HepG2 (cell line): ENCODE data around the gene NOXA1. TPM values are rescaled to one million over a fixed set of nuclear protein-coding genes. Genes with fewer than 3 reads are reported as not detected.

Experiments used
- ATF5 ChIP-seq: sonication (generic); formaldehyde crosslinking; IDR thresholded peaks from 2 replicates; pipeline ENCODE4 v1.4.0; 2020; ENCODE audit warnings: mild to moderate bottlenecking, low read depth, missing genetic modification reagents
- BRF2 ChIP-seq: sonication (generic); formaldehyde crosslinking; IDR thresholded peaks from 2 replicates; pipeline ENCODE4 v1.8.1; 2022; ENCODE audit warnings: mild to moderate bottlenecking, missing genetic modification reagents
- CAMTA2 ChIP-seq: sonication (generic); formaldehyde crosslinking; IDR thresholded peaks from 2 replicates; pipeline ENCODE4 v1.4.0; 2020; ENCODE audit warnings: mild to moderate bottlenecking, missing genetic modification reagents, borderline replicate concordance
- CBX1 ChIP-seq: IDR thresholded peaks from one replicate; pipeline ENCODE4 v1.6.1; 2016; ENCODE audit warnings: antibody characterized with exemption, low read depth
- CBX2 ChIP-seq, 2 experiments: fragments of 200-600 bp in 1 of 2; sonication (generic); formaldehyde crosslinking in 1 of 2; IDR thresholded peaks; 2 replicates each; pipeline versions ENCODE4 v1.7.0 to v1.8.1; 2018 to 2022; ENCODE audit warnings: low read depth in 2 of 2, low read length in 1 of 2, mild to moderate bottlenecking in 1 of 2, missing genetic modification reagents in 1 of 2
- DPF2 ChIP-seq: sonication (generic); formaldehyde crosslinking; IDR thresholded peaks from 2 replicates; pipeline ENCODE4 v1.4.0; 2020; ENCODE audit warnings: mild to moderate bottlenecking, low read depth, missing genetic modification reagents, borderline replicate concordance
- HBP1 ChIP-seq: IDR thresholded peaks from 2 replicates; pipeline ENCODE4 v1.6.1; 2016; ENCODE audit warnings: low read depth, control low read depth
- HDAC1 ChIP-seq: sonication (generic); formaldehyde crosslinking; IDR thresholded peaks from 2 replicates; pipeline ENCODE4 v1.5.1; 2020; ENCODE audit warnings: mild to moderate bottlenecking, missing genetic modification reagents
- HNRNPL ChIP-seq: fragments of 200-400 bp; formaldehyde crosslinking; IDR thresholded peaks from 2 replicates; pipeline ENCODE4 v1.6.1; 2017; ENCODE audit warnings: mild to moderate bottlenecking, low read depth, low read length
- KAT8 ChIP-seq: IDR thresholded peaks from 2 replicates; pipeline ENCODE4 v1.6.1; 2016; ENCODE audit warnings: missing genetic modification reagents, missing compliant biosample characterization
- LCORL ChIP-seq, 2 experiments: fragments of 450-650 bp in 1 of 2; sonication (generic) in 1 of 2; formaldehyde crosslinking in 1 of 2; IDR thresholded peaks; 2 replicates each; pipeline versions ENCODE4 v1.5.0 to v1.6.1; 2017 to 2020; ENCODE audit warnings: antibody characterized with exemption in 1 of 2, missing genetic modification reagents in 1 of 2
- MEF2D ChIP-seq: sonication (generic); formaldehyde crosslinking; IDR thresholded peaks from 2 replicates; pipeline ENCODE4 v1.5.1; 2020; ENCODE audit warnings: mild to moderate bottlenecking, missing genetic modification reagents
- MYC ChIP-seq: sonication (generic); formaldehyde crosslinking; IDR thresholded peaks from 2 replicates; pipeline ENCODE4 v1.9.0; 2021; ENCODE audit warnings: missing genetic modification reagents, borderline replicate concordance
- PHF20 ChIP-seq: sonication (generic); formaldehyde crosslinking; IDR thresholded peaks from 2 replicates; pipeline ENCODE4 v1.5.0; 2020; ENCODE audit warnings: mild to moderate bottlenecking, missing genetic modification reagents
- PRDM10 ChIP-seq: sonication (generic); formaldehyde crosslinking; IDR thresholded peaks from 2 replicates; pipeline ENCODE4 v1.4.0; 2020; ENCODE audit warnings: low read depth, missing genetic modification reagents
- XRCC5 ChIP-seq: fragments of 200-400 bp; formaldehyde crosslinking; optimal IDR thresholded peaks from 2 replicates; pipeline ENCODE3; 2017; ENCODE audit warnings: mild to moderate bottlenecking, low read length
- ZBTB7A ChIP-seq: sonication (generic); formaldehyde crosslinking; IDR thresholded peaks from 2 replicates; pipeline ENCODE4 v1.8.0; 2022; ENCODE audit warnings: mild to moderate bottlenecking, missing genetic modification reagents
- ZNF264 ChIP-seq: sonication (generic); formaldehyde crosslinking; IDR thresholded peaks from 2 replicates; pipeline ENCODE4 v1.4.0; 2020; ENCODE audit warnings: missing genetic modification reagents
- ZNF430 ChIP-seq: sonication (generic); formaldehyde crosslinking; IDR thresholded peaks from 2 replicates; pipeline ENCODE4 v1.9.0; 2021; ENCODE audit warnings: mild to moderate bottlenecking, missing genetic modification reagents
- ZNF720 ChIP-seq: sonication (generic); formaldehyde crosslinking; IDR thresholded peaks from 2 replicates; pipeline ENCODE4 v1.4.0; 2020; ENCODE audit warnings: missing genetic modification reagents
- ZNF766 ChIP-seq: sonication (generic); formaldehyde crosslinking; IDR thresholded peaks from 2 replicates; pipeline ENCODE4 v1.5.0; 2020; ENCODE audit warnings: missing genetic modification reagents, borderline replicate concordance
- polyA plus RNA-seq, 8 experiments: library from polyadenylated mRNA; depleted of rRNA in 3 of 8; stranded (reverse) in 7 of 8; unstranded in 1 of 8; fragments of >200 nt; fragmentation: Illumina TruSeq in 4 of 8; extraction: Trizol in 4 of 8; gene quantifications; 2 replicates each; pipeline versions ENCODE4 v1.2.1 to v1.2.3, GENCODE V29; 2011 to 2016; ENCODE audit warnings: low read depth in 4 of 8, missing spikeins in 1 of 8, mixed read lengths in 1 of 8; ENCODE audit not compliant: insufficient read depth in 1 of 8
- total RNA-seq, 5 experiments: library from RNA; depleted of rRNA; stranded (reverse); fragments of >200 nt; fragmentation: Illumina TruSeq; extraction: Trizol; gene quantifications; 2 replicates each; pipeline ENCODE4 v1.2.3, GENCODE V29; 2016; ENCODE audit warnings: low read depth in 1 of 5

Gene NOXA1
- total and polyA plus RNA-seq, 2 of the 13 experiments (the other 11 are each of a cell fraction or from before 2014, with no cell fraction given), result 0.78 to 1.2 TPM

GRCh38 chr9:137462986-137463930 lies 40.1 kb downstream of the NOXA1 start (continued):
- TF ChIP-seq CAMTA2, result peak; percentile 75; the same call in 1 of the 2 replicates
- TF ChIP-seq HBP1 (CRISPR knock-in tag), result 0 out of 2 replicates have a peak, but pooled peaks have one; percentile 61
- 0 out of 2 replicates have a peak, but pooled peaks have one; percentile 62 for TF ChIP-seq ATF5 (CRISPR knock-in tag)
- peak; percentile 92 for TF ChIP-seq HDAC1 (CRISPR knock-in tag)
- no peak for TF ChIP-seq CBX2 (IDR thresholded peaks at IDR 0.05; ENCODE audit: low read depth, low read length)
- TF ChIP-seq CBX2 (CRISPR knock-in tag; IDR thresholded peaks at IDR 0.05; ENCODE audit: low read depth), result 0 out of 2 replicates have a peak, but pooled peaks have one; percentile 18
- TF ChIP-seq ZBTB7A, result peak; percentile 88; the same call in 1 of the 2 replicates
- TF ChIP-seq ZNF264 (CRISPR knock-in tag), result peak; percentile 75; the same call in 1 of the 2 replicates
- peak; percentile 69; the same call in 1 of the 2 replicates for TF ChIP-seq MEF2D
- peak; percentile 89 for TF ChIP-seq HNRNPL
- peak; percentile 69; the same call in 1 of the 2 replicates for TF ChIP-seq MYC (CRISPR knock-in tag)
- TF ChIP-seq DPF2, result peak; percentile 65; the same call in 1 of the 2 replicates
- TF ChIP-seq CBX1, result peak; percentile 44
- TF ChIP-seq LCORL (IDR thresholded peaks at IDR 0.05), result no peak
- TF ChIP-seq LCORL (CRISPR knock-in tag; IDR thresholded peaks at IDR 0.05), result peak; percentile 90
- TF ChIP-seq KAT8 (CRISPR knock-in tag), result peak; percentile 44; the same call in 1 of the 2 replicates
- TF ChIP-seq ZNF766 (CRISPR knock-in tag), result no peak; the same call in 1 of the 2 replicates
- peak; percentile 25 for TF ChIP-seq XRCC5
- no peak for TF ChIP-seq ZNF720 (CRISPR knock-in tag)
- TF ChIP-seq BRF2 (CRISPR knock-in tag), result no peak
- TF ChIP-seq PHF20 (CRISPR knock-in tag), result peak; percentile 48; the same call in 1 of the 2 replicates
- TF ChIP-seq ZNF430 (CRISPR knock-in tag), result peak; percentile 95
- 0 out of 2 replicates have a peak, but pooled peaks have one; percentile 54 for TF ChIP-seq PRDM10 (CRISPR knock-in tag)
